Small intestine (tissue), 7 donors: ENCODE results near the gene TPPP. TPM values are rescaled to one million over a fixed set of nuclear protein-coding genes. Genes with fewer than 3 reads are reported as not detected.
"Not testable (repeated sequence)": the region's sequence is repeated elsewhere in the genome, so short reads cannot be mapped to it uniquely, and the experiment has no call there.

Experiments
- DNase-seq, 2 donors: peaks; one replicate each; pipeline versions ENCODE4 v3.0.0 to v3.0.0-alpha.2; 2013
- FAIRE-seq: peaks from 2 replicates; lab custom pipeline; 2012; peaks lifted over from hg19 to GRCh38; lab: Jason Lieb, UNC
- H3K27ac ChIP-seq, 3 donors: one replicate each; pipeline ENCODE4 v1.5.1; 2013; ENCODE audit warnings: low read length in 2 of 3, mild to moderate bottlenecking in 2 of 3, control low read depth in 1 of 3, inconsistent platforms in 1 of 3, low read depth in 1 of 3, moderate library complexity in 1 of 3
- H3K27me3 ChIP-seq, 3 donors: one replicate each; pipeline ENCODE4 v1.6.1; 2013; ENCODE audit warnings: low read length in 3 of 3, inconsistent platforms in 1 of 3; ENCODE audit not compliant: control insufficient read depth in 3 of 3, insufficient read depth in 3 of 3
- H3K36me3 ChIP-seq, 3 donors: one replicate each; pipeline ENCODE4 v1.6.1; 2013; ENCODE audit warnings: low read length in 3 of 3, inconsistent platforms in 1 of 3, low read depth in 1 of 3, mild to moderate bottlenecking in 1 of 3, moderate library complexity in 1 of 3; ENCODE audit not compliant: control insufficient read depth in 3 of 3, insufficient read depth in 2 of 3
- H3K4me1 ChIP-seq, 3 donors: one replicate each; pipeline ENCODE4 v1.6.1; 2013; ENCODE audit warnings: low read length in 2 of 3, inconsistent platforms in 1 of 3, low read depth in 1 of 3, mild to moderate bottlenecking in 1 of 3, moderate library complexity in 1 of 3; ENCODE audit not compliant: control insufficient read depth in 3 of 3, insufficient read depth in 2 of 3
- H3K4me3 ChIP-seq, 3 donors: one replicate each; pipeline ENCODE4 v1.5.1; 2013; ENCODE audit warnings: low read length in 3 of 3, control low read depth in 1 of 3, inconsistent platforms in 1 of 3, low read depth in 1 of 3, mild to moderate bottlenecking in 1 of 3, moderate library complexity in 1 of 3
- H3K9me3 ChIP-seq, 2 donors: one replicate each; pipeline ENCODE4 v1.6.1; 2013; ENCODE audit warnings: low read depth in 1 of 2, low read length in 1 of 2; ENCODE audit not compliant: control insufficient read depth in 2 of 2, insufficient read depth in 1 of 2
- WGBS, 3 donors: extraction: QIAGEN DNeasy Blood & Tissue Kit; methylation state at CpG; one replicate each; pipeline ENCODE4 v1.1.7; 2013; 5-methylcytosine and 5-hydroxymethylcytosine counted together
- polyA plus RNA-seq, 4 donors: library from polyadenylated mRNA; stranded (reverse) in 3 of 4; unstranded in 1 of 4; fragments of 200-250 nt in 3 of 4; fragments of 120-200 nt in 1 of 4; gene quantifications; one replicate each; pipeline versions ENCODE4 v1.2.1 to v1.2.3, GENCODE V29; 2013
- donor health status: healthy with polysubstance abuse.
- donor health status: control.
- donor health status: control.
- donor health status: Bipolar disorder and iron deficiency.
- donor health status: healthy.

TPPP gene
- polyA plus RNA-seq, 4 donors = 3.0 to 6.3 (median 5.5) TPM

GRCh38 chr5:708374-708773, 15.2 kb upstream of the TPPP start:
- H3K4me3 ChIP-seq, H3K36me3 ChIP-seq, FAIRE-seq, H3K27me3 ChIP-seq, H3K4me1 ChIP-seq, H3K9me3 ChIP-seq: not testable (repeated sequence)
- WGBS, 3 donors = 30 to 63% (median 52%) methylated on average over 4 of the region's 4 CpGs
- H3K27ac ChIP-seq = peak overlapping the region in 1 of 3 donors; percentile 44
- peak in 1 of 2 donors; percentile 68 for DNase-seq

GRCh38 chr5:706127-706526, 13.0 kb upstream of the TPPP start:
- not testable (repeated sequence) for H3K4me3 ChIP-seq, H3K36me3 ChIP-seq, H3K27me3 ChIP-seq, DNase-seq, H3K4me1 ChIP-seq, H3K9me3 ChIP-seq, FAIRE-seq
- WGBS, 3 donors = 27 to 62% (median 51%) methylated on average over 7 of the region's 7 CpGs
- H3K27ac ChIP-seq = peak overlapping the region in 2 of 3 donors; percentile 32 to 85

DNA sequence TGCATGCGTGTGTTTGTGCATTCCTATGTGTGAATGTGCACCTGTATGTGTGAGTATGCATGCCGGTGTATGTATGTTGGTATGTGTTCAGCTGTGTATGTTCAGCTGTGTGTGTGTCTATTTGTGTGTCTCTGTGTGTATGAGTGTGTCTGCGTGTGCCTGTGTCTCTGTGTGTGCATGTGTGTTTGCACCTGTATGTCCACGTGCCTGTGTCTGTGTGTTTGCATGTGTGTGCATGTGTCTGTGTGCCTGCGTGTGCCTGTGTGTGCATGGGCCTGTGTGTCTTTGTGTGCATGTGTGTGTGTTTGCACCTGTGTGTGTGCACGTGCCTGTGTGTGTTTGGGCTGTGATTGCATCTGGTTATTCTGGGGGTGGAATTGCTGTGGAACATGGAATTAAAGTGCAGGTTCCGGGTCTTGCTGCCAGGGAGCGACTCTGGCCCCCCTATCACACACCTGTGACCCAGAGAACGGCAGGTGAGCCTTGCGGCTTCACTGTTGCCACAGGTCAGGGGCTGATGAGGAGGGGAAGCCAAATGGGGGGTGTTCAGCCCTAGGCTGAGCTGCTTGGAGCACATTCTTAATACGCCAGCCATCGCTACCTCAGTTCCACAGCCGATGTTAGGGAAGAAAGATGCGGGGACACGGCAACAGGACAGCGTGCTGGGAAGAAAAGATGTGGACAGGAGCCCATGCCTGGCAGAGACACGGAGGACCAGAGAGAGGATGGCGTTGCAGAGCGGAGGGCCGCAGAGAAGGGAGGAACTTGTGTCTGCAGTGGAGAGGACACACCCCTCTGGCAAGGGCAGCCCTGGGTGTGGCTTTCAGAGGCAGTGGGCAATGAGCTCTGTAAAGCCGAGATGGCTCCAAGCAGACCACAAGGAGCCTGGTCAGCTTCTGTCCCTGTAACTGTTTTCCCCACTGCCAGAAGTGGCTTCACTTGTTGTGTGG, 3.9 kb upstream of the TPPP start:
- not testable (repeated sequence) for DNase-seq, FAIRE-seq
- 77 to 89% (median 86%) methylated on average over 11 to 21 of the region's 21 CpGs for WGBS, 3 donors

DNA sequence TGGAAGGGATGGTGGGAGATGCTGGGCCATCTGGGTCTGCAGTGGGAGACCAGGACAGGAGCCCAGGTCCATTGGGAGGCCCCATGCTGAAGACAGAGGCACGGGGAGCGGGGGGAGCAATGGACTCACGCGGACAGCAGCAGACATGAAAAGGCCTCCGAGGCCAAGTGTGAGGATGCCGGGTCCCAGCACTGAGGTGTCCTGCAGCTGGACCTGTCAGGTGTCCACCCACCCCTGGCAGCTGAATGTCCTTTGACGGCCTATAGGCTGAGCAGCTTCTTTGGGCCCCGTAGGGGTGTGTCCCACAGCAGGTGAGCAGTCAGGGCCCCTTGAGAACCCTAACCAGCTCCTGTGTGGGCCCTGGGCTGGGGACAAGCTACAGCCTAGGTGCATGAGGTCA, 3.0 kb upstream of the TPPP start:
- not testable (repeated sequence) for H3K4me3 ChIP-seq, H3K27me3 ChIP-seq, DNase-seq, H3K36me3 ChIP-seq, H3K27ac ChIP-seq, H3K9me3 ChIP-seq, FAIRE-seq, H3K4me1 ChIP-seq
- WGBS, 3 donors = 83 to 94% (median 93%) methylated on average over 2 to 8 of the region's 8 CpGs

More for the DNA sequence above, 3.9 kb upstream of the TPPP start:
- not testable (repeated sequence) for H3K27me3 ChIP-seq, H3K9me3 ChIP-seq, H3K36me3 ChIP-seq, H3K4me1 ChIP-seq, H3K27ac ChIP-seq, H3K4me3 ChIP-seq

GRCh38 chr5:695475-695874, 2.3 kb upstream of the TPPP start:
- not testable (repeated sequence) for DNase-seq, H3K27ac ChIP-seq
- 91 to 96% methylated on average over 4 to 10 of the region's 13 CpGs; no CpG with 5 or more reads in 1 of the 3 donors for whole genome bisulfite sequencing, 3 donors

GRCh38 chr5:694042-694431, 885 bp upstream of the TPPP start:
- DNase-seq = peak in 1 of 2 donors; percentile 38
- FAIRE-seq, H3K9me3 ChIP-seq, H3K27me3 ChIP-seq, H3K4me1 ChIP-seq, H3K27ac ChIP-seq, H3K36me3 ChIP-seq: not testable (repeated sequence)
- peak overlapping the region in 2 of 3 donors; percentile 18 to 69 for H3K4me3 ChIP-seq
- 4 to 6% (median 5%) methylated on average over 9 to 19 of the region's 22 CpGs for WGBS, 3 donors

More at GRCh38 chr5:695475-695874, 2.3 kb upstream of the TPPP start:
- H3K36me3 ChIP-seq, FAIRE-seq, H3K27me3 ChIP-seq, H3K4me3 ChIP-seq, H3K4me1 ChIP-seq, H3K9me3 ChIP-seq: not testable (repeated sequence)

- FAIRE-seq = not testable (repeated sequence)
Observed at GRCh38 chr5:692529-693041, 567 bp downstream of the TPPP start.

GRCh38 chr5:691817-692528, 1.2 kb downstream of the TPPP start:
- FAIRE-seq = no peak
- 13 to 26% (median 17%) methylated on average over 2 of the region's 2 CpGs for whole genome bisulfite sequencing, 3 donors
- Histone ChIP-seq H3K27me3 (no peaks in the 10 kb centered on the region), H3K9me3 (no peaks in the 10 kb centered on the region), H3K4me1 (peaks cover 0 to 3% (median 0%) of the 10 kb centered on the region in 3 donors), H3K4me3 (peak overlapping the region in 2 of 3 donors; percentile 46 to 69), H3K27ac (no peak overlapping the region), H3K36me3 (no peaks in the 10 kb centered on the region)
- no peak for DNase-seq

More at GRCh38 chr5:692529-693041, 567 bp downstream of the TPPP start:
- H3K4me1 ChIP-seq, H3K9me3 ChIP-seq, H3K36me3 ChIP-seq, H3K27me3 ChIP-seq: not testable (repeated sequence)
- H3K27ac ChIP-seq = peak overlapping the region in 1 of 3 donors; percentile 11
- peak overlapping the region; percentile 30 to 69 (median 46) for H3K4me3 ChIP-seq
- WGBS, 3 donors = 0 to 1% (median 0%) methylated on average over 24 to 41 of the region's 41 CpGs
- DNase-seq = peak; percentile 49 to 53
